Neural cell (in vitro differentiated cells): ENCODE measurements around the gene KHSRP. TPM values are rescaled to one million over a fixed set of nuclear protein-coding genes. Genes with fewer than 3 reads are reported as not detected.

Source experiments
- H2AFZ ChIP-seq: fragments of 200-600, 300-800 bp; sonication (generic), shearing (Covaris generic); 2 replicates; pipeline ENCODE4 v1.6.0; 2014; ENCODE audit warnings: low read depth, mild to moderate bottlenecking, antibody characterized with exemption, low read length, moderate library complexity
- H3F3A ChIP-seq: fragments of 200-600 bp; shearing (Covaris generic); 2 replicates; pipeline ENCODE4 v1.6.1; 2016; ENCODE audit warnings: mild to moderate bottlenecking, moderate library complexity, mixed read lengths, antibody characterized with exemption, low read length; ENCODE audit not compliant: insufficient read depth, poor library complexity, severe bottlenecking
- H3K27ac ChIP-seq: fragments of 200-600, 300-800 bp; sonication (generic), shearing (Covaris generic); 2 replicates; pipeline ENCODE4 v1.5.1; 2014; ENCODE audit warnings: mild to moderate bottlenecking, low read length, moderate library complexity
- H3K27me3 ChIP-seq: fragments of 300-800, 200-600 bp; sonication (generic), shearing (Covaris generic); 2 replicates; pipeline ENCODE4 v1.6.0; 2014; ENCODE audit warnings: mild to moderate bottlenecking, low read depth, low read length, moderate library complexity; ENCODE audit not compliant: insufficient read depth
- H3K36me3 ChIP-seq: fragments of 300-800, 200-600 bp; sonication (generic), shearing (Covaris generic); 2 replicates; pipeline ENCODE4 v1.5.1; 2014; ENCODE audit warnings: mild to moderate bottlenecking, antibody characterized with exemption, low read length, moderate library complexity; ENCODE audit not compliant: insufficient read depth
- H3K4me2 ChIP-seq: fragments of 300-800, 200-600 bp; sonication (generic), shearing (Covaris generic); 2 replicates; pipeline ENCODE4 v1.6.0; 2014; ENCODE audit warnings: mild to moderate bottlenecking, low read length
- H3K4me3 ChIP-seq: fragments of 300-800, 200-600 bp; sonication (generic), shearing (Covaris generic); 2 replicates; pipeline ENCODE4 v1.5.1; 2014; ENCODE audit warnings: mild to moderate bottlenecking, low read length, moderate library complexity
- H3K79me2 ChIP-seq: fragments of 200-600 bp; shearing (Covaris generic); replicated peaks from 2 replicates; pipeline ENCODE4 v1.6.0; 2014; ENCODE audit warnings: mild to moderate bottlenecking, low read length, moderate library complexity; ENCODE audit not compliant: insufficient read depth
- H3K9ac ChIP-seq: fragments of 300-800, 200-600 bp; sonication (generic), shearing (Covaris generic); 2 replicates; pipeline ENCODE4 v1.6.1; 2016; ENCODE audit warnings: mild to moderate bottlenecking, low read length, mixed read lengths
- H3K9me2 ChIP-seq: fragments of 200-600 bp; shearing (Covaris generic); 2 replicates; pipeline ENCODE4 v1.6.1; 2016; ENCODE audit warnings: mild to moderate bottlenecking, low read length, mixed read lengths; ENCODE audit not compliant: insufficient read depth
- H3K9me3 ChIP-seq: fragments of 200-600, 300-800 bp; sonication (generic), shearing (Covaris generic); 2 replicates; pipeline ENCODE4 v1.6.1; 2016; ENCODE audit warnings: mild to moderate bottlenecking, mixed run types, low read length, moderate library complexity, mixed read lengths
- H4K20me1 ChIP-seq: fragments of 200-600 bp; shearing (Covaris generic); 2 replicates; pipeline ENCODE4 v1.6.1; 2016; ENCODE audit warnings: mild to moderate bottlenecking, mixed run types; ENCODE audit not compliant: insufficient read depth
- CTCF ChIP-seq: fragments of 450-650 bp; IDR thresholded peaks from 2 replicates; pipeline ENCODE4 v1.5.1; 2014; ENCODE audit warnings: antibody characterized with exemption, mild to moderate bottlenecking, moderate library complexity; ENCODE audit not compliant: poor library complexity, severe bottlenecking
- EP300 ChIP-seq: fragments of 450-650 bp; conservative IDR thresholded peaks from 2 replicates; pipeline ENCODE4 v1.6.1; 2014; ENCODE audit warnings: antibody characterized with exemption, mild to moderate bottlenecking, moderate library complexity; ENCODE audit not compliant: poor library complexity, severe bottlenecking
- EZH2 ChIP-seq: fragments of 200-600, 300-800 bp; shearing (Covaris generic), sonication (generic); IDR thresholded peaks from 2 replicates; pipeline ENCODE4 v1.6.1; 2014; ENCODE audit warnings: antibody characterized with exemption, low read length, borderline replicate concordance, mild to moderate bottlenecking; ENCODE audit not compliant: insufficient read depth, poor library complexity, severe bottlenecking
- MXI1 ChIP-seq: fragments of 450-650 bp; conservative IDR thresholded peaks from 2 replicates; pipeline ENCODE4 v1.6.1; 2014; ENCODE audit warnings: antibody characterized with exemption, mild to moderate bottlenecking; ENCODE audit not compliant: poor library complexity, severe bottlenecking
- POLR2AphosphoS5 ChIP-seq: IDR thresholded peaks from 2 replicates; pipeline ENCODE4 v1.6.1; 2012
- RAD21 ChIP-seq: fragments of 450-650 bp; conservative IDR thresholded peaks from 2 replicates; pipeline ENCODE4 v1.6.1; 2014; ENCODE audit warnings: antibody characterized with exemption, mild to moderate bottlenecking, moderate library complexity
- REST ChIP-seq: IDR thresholded peaks from 2 replicates; pipeline ENCODE4 v1.6.1; 2012; ENCODE audit warnings: borderline replicate concordance
- SMC3 ChIP-seq: fragments of 450-650 bp; conservative IDR thresholded peaks from 2 replicates; pipeline ENCODE4 v1.6.1; 2014; ENCODE audit warnings: antibody characterized with exemption, mild to moderate bottlenecking, moderate library complexity; ENCODE audit not compliant: poor library complexity
- TAF1 ChIP-seq: IDR thresholded peaks from 2 replicates; pipeline ENCODE4 v1.6.1; 2012; ENCODE audit warnings: low read depth
- polyA plus RNA-seq: library from polyadenylated mRNA; depleted of rRNA; stranded (reverse); fragments of >200 nt; gene quantifications from 2 replicates; pipeline ENCODE4 v1.2.3, GENCODE V29; 2014

Gene KHSRP
- polyA plus RNA-seq, 1 donor from 2014 or later: 33.3 TPM

GRCh38 chr19:6472713-6473112 is 48.1 kb upstream of the KHSRP start:
- no peak overlapping the region for H3K4me2 ChIP-seq
- no peaks in the 10 kb centered on the region for H3K9me2 ChIP-seq
- H3K9ac ChIP-seq: no peak overlapping the region
- H4K20me1 ChIP-seq: no peaks in the 10 kb centered on the region
- peaks cover 17% of the 10 kb centered on the region for H3K27me3 ChIP-seq
- no peaks in the 10 kb centered on the region for H3F3A ChIP-seq
- H3K79me2 ChIP-seq: no peaks in the 10 kb centered on the region
- H3K4me3 ChIP-seq: no peak overlapping the region
- no peak overlapping the region for H2AFZ ChIP-seq
- H3K36me3 ChIP-seq: no peaks in the 10 kb centered on the region
- H3K27ac ChIP-seq: no peak overlapping the region
- no peaks in the 10 kb centered on the region for H3K9me3 ChIP-seq
- TF ChIP-seq EZH2: no peak
- no peak for TF ChIP-seq MXI1
- no peak for TF ChIP-seq TAF1
- TF ChIP-seq RAD21: no peak
- no peak for TF ChIP-seq CTCF
- TF ChIP-seq SMC3: no peak
- no peak for TF ChIP-seq POLR2AphosphoS5
- TF ChIP-seq REST: no peak
- no peak for TF ChIP-seq EP300

GRCh38 chr19:6471076-6471475 is 46.5 kb upstream of the KHSRP start:
- no peak overlapping the region for H3K4me2 ChIP-seq
- H3K9me3 ChIP-seq: no peaks in the 10 kb centered on the region
- TF ChIP-seq EP300 (no peak), POLR2AphosphoS5 (no peak), CTCF (no peak), SMC3 (no peak), REST (no peak), MXI1 (no peak), RAD21 (no peak), EZH2 (no peak), TAF1 (no peak)
- H3F3A ChIP-seq: no peaks in the 10 kb centered on the region
- H3K9me2 ChIP-seq: no peaks in the 10 kb centered on the region
- no peaks in the 10 kb centered on the region for H3K79me2 ChIP-seq
- peaks cover 11% of the 10 kb centered on the region for H3K27me3 ChIP-seq
- no peak overlapping the region for H3K4me3 ChIP-seq
- no peaks in the 10 kb centered on the region for H3K36me3 ChIP-seq
- no peak overlapping the region for H2AFZ ChIP-seq
- no peaks in the 10 kb centered on the region for H4K20me1 ChIP-seq
- no peak overlapping the region for H3K9ac ChIP-seq
- H3K27ac ChIP-seq: no peak overlapping the region
